ENCODE measurements around the gene AKAP5. TPM values are rescaled to one million over a fixed set of nuclear protein-coding genes. Genes with fewer than 3 reads are reported as not detected.

Gene AKAP5
- total RNA-seq, 1 experiment from 2014 or later, result 0.56 TPM

Other genes with a start within 250 kb of the AKAP5 start
- 0.03 TPM in 1 of 2 replicates, not detected in the other for gene ESR2, start 171.1 kb upstream of the AKAP5 start, total RNA-seq (2014; rRNA removed; shearing (Covaris generic))
- 38.5 and 46.8 TPM in 2 replicates for gene MTHFD1, start 77.1 kb upstream of the AKAP5 start, total RNA-seq (2014; rRNA removed; shearing (Covaris generic))
- gene ZBTB25, start 38.3 kb downstream of the AKAP5 start, total RNA-seq (2014; rRNA removed; shearing (Covaris generic)), result 3.8 and 4.9 TPM in 2 replicates
- 9.5 and 11.1 TPM in 2 replicates for gene ZBTB1, start 39.3 kb downstream of the AKAP5 start, total RNA-seq (2014; rRNA removed; shearing (Covaris generic))
- 2.2 and 4.1 TPM in 2 replicates for gene HSPA2, start 75.2 kb downstream of the AKAP5 start, total RNA-seq (2014; rRNA removed; shearing (Covaris generic))
- gene PPP1R36, start 84.5 kb downstream of the AKAP5 start, total RNA-seq (2014; rRNA removed; shearing (Covaris generic)), result 0.18 and 0.29 TPM in 2 replicates
- 59.2 and 62.9 TPM in 2 replicates for gene PLEKHG3, start 238.9 kb downstream of the AKAP5 start, total RNA-seq (2014; rRNA removed; shearing (Covaris generic))